Muscle layer of duodenum (tissue), 2 donors: ENCODE data around the gene DSCAML1.

Source experiments
- H3K27ac ChIP-seq: one replicate; pipeline ENCODE4 v1.7.0; 2013; ENCODE audit warnings: mild to moderate bottlenecking, low read length
- H3K27me3 ChIP-seq: one replicate; pipeline ENCODE4 v1.7.0; 2013; ENCODE audit warnings: low read depth, mild to moderate bottlenecking, control low read depth, low read length
- H3K36me3 ChIP-seq, 2 donors: one replicate each; pipeline ENCODE4 v1.7.0; 2013; ENCODE audit warnings: low read length in 2 of 2, control low read depth in 1 of 2, mild to moderate bottlenecking in 1 of 2; ENCODE audit not compliant: insufficient read depth in 2 of 2, control insufficient read depth in 1 of 2
- H3K4me1 ChIP-seq, 2 donors: one replicate each; pipeline ENCODE4 v1.7.0; 2013; ENCODE audit warnings: low read length in 2 of 2, mild to moderate bottlenecking in 2 of 2, control low read depth in 1 of 2, moderate library complexity in 1 of 2; ENCODE audit not compliant: insufficient read depth in 2 of 2, control insufficient read depth in 1 of 2
- H3K4me3 ChIP-seq, 2 donors: one replicate each; pipeline ENCODE4 v1.7.0; 2013; ENCODE audit warnings: low read length in 2 of 2, low read depth in 1 of 2, mild to moderate bottlenecking in 1 of 2
- H3K9me3 ChIP-seq, 2 donors: one replicate each; pipeline ENCODE4 v1.7.0; 2013; ENCODE audit warnings: low read length in 2 of 2, control low read depth in 1 of 2, mild to moderate bottlenecking in 1 of 2; ENCODE audit not compliant: control insufficient read depth in 1 of 2
- donor health status: healthy.

The DSCAML1 gene

GRCh38 chr11:117747892-117748291, 49.1 kb downstream of the DSCAML1 start:
- no peak overlapping the region for H3K27ac ChIP-seq
- H3K9me3 ChIP-seq: no peaks in the 10 kb centered on the region
- no peaks in the 10 kb centered on the region for H3K27me3 ChIP-seq
- no peaks in the 10 kb centered on the region for H3K36me3 ChIP-seq
- no peaks in the 10 kb centered on the region for H3K4me1 ChIP-seq
- H3K4me3 ChIP-seq: no peak overlapping the region

- Histone ChIP-seq H3K4me3 (no peak overlapping the region), H3K27ac (no peak overlapping the region), H3K27me3 (no peaks in the 10 kb centered on the region), H3K4me1 (no peaks in the 10 kb centered on the region), H3K9me3 (peaks cover 0 to 3% of the 10 kb centered on the region in 2 donors), H3K36me3 (no peaks in the 10 kb centered on the region)
Observed at GRCh38 chr11:117745346-117745745, 51.7 kb downstream of the DSCAML1 start.

GRCh38 chr11:117744471-117745150, 52.4 kb downstream of the DSCAML1 start:
- no peaks in the 10 kb centered on the region for H3K4me1 ChIP-seq
- no peak overlapping the region for H3K4me3 ChIP-seq

GRCh38 chr11:117743121-117743815, 53.7 kb downstream of the DSCAML1 start:
- H3K27ac ChIP-seq: no peak overlapping the region
- H3K4me1 ChIP-seq: no peaks in the 10 kb centered on the region
- peaks cover 0 to 3% of the 10 kb centered on the region in 2 donors for H3K9me3 ChIP-seq
- no peaks in the 10 kb centered on the region for H3K36me3 ChIP-seq
- no peaks in the 10 kb centered on the region for H3K27me3 ChIP-seq
- H3K4me3 ChIP-seq: no peak overlapping the region

More at GRCh38 chr11:117744471-117745150, 52.4 kb downstream of the DSCAML1 start:
- H3K27me3 ChIP-seq: no peaks in the 10 kb centered on the region
- no peak overlapping the region for H3K27ac ChIP-seq
- H3K9me3 ChIP-seq: peaks cover 0 to 3% of the 10 kb centered on the region in 2 donors
- H3K36me3 ChIP-seq: no peaks in the 10 kb centered on the region

GRCh38 chr11:117738246-117738957, 58.6 kb downstream of the DSCAML1 start:
- no peaks in the 10 kb centered on the region for H3K36me3 ChIP-seq
- H3K9me3 ChIP-seq: peaks cover 0 to 3% of the 10 kb centered on the region in 2 donors
- no peaks in the 10 kb centered on the region for H3K27me3 ChIP-seq
- no peak overlapping the region for H3K4me3 ChIP-seq
- H3K4me1 ChIP-seq: no peaks in the 10 kb centered on the region
- H3K27ac ChIP-seq: no peak overlapping the region

GRCh38 chr11:117735350-117735977, 61.6 kb downstream of the DSCAML1 start:
- no peak overlapping the region for H3K4me3 ChIP-seq
- no peaks in the 10 kb centered on the region for H3K27me3 ChIP-seq
- H3K9me3 ChIP-seq: no peaks in the 10 kb centered on the region
- H3K27ac ChIP-seq: no peak overlapping the region
- no peaks in the 10 kb centered on the region for H3K36me3 ChIP-seq
- H3K4me1 ChIP-seq: no peaks in the 10 kb centered on the region

GRCh38 chr11:117734601-117735024, 62.4 kb downstream of the DSCAML1 start:
- Histone ChIP-seq H3K27me3 (no peaks in the 10 kb centered on the region), H3K27ac (no peak overlapping the region), H3K4me1 (no peaks in the 10 kb centered on the region), H3K9me3 (no peaks in the 10 kb centered on the region), H3K36me3 (no peaks in the 10 kb centered on the region), H3K4me3 (no peak overlapping the region)

- peaks cover 0 to 5% of the 10 kb centered on the region in 2 donors for H3K9me3 ChIP-seq
- no peaks in the 10 kb centered on the region for H3K4me1 ChIP-seq
- H3K27me3 ChIP-seq: no peaks in the 10 kb centered on the region
- H3K36me3 ChIP-seq: no peaks in the 10 kb centered on the region
- H3K4me3 ChIP-seq: no peak overlapping the region
- H3K27ac ChIP-seq: no peak overlapping the region
Observed at GRCh38 chr11:117733316-117733715, 63.7 kb downstream of the DSCAML1 start.

- Histone ChIP-seq H3K27ac (no peak overlapping the region), H3K9me3 (peaks cover 0 to 5% of the 10 kb centered on the region in 2 donors), H3K4me3 (no peak overlapping the region), H3K36me3 (no peaks in the 10 kb centered on the region), H3K4me1 (no peaks in the 10 kb centered on the region), H3K27me3 (no peaks in the 10 kb centered on the region)
Observed at GRCh38 chr11:117731722-117732290, 65.2 kb downstream of the DSCAML1 start.

GRCh38 chr11:117730208-117730800, 66.7 kb downstream of the DSCAML1 start:
- no peaks in the 10 kb centered on the region for H3K36me3 ChIP-seq
- no peaks in the 10 kb centered on the region for H3K27me3 ChIP-seq
- H3K9me3 ChIP-seq: peaks cover 0 to 5% of the 10 kb centered on the region in 2 donors
- no peak overlapping the region for H3K4me3 ChIP-seq
- no peak overlapping the region for H3K27ac ChIP-seq
- H3K4me1 ChIP-seq: no peaks in the 10 kb centered on the region
